DOHH2 (cell line): ENCODE data around the gene SLK.

ENCODE experiments used
- CTCF ChIP-seq: fragments of 200-600 bp; sonication (generic); IDR thresholded peaks from one replicate; pipeline ENCODE4 v1.5.1; 2014; ENCODE audit warnings: antibody characterized with exemption, mild to moderate bottlenecking, low read depth, low read length; ENCODE audit not compliant: poor library complexity, severe bottlenecking
- EZH2phosphoT487 ChIP-seq: fragments of 200-600 bp; sonication (generic); IDR thresholded peaks from 2 replicates; pipeline ENCODE4 v1.6.1; 2017; ENCODE audit warnings: borderline replicate concordance, mild to moderate bottlenecking, antibody characterized with exemption, low read length, moderate library complexity, mixed read lengths

GRCh38 chr10:104034401-104035193, 67.7 kb downstream of the SLK start:
- TF ChIP-seq CTCF (no peak), EZH2phosphoT487 (no peak)
